Fibroblast of villous mesenchyme (primary cell): ENCODE measurements around the gene NPC1. TPM values are rescaled to one million over a fixed set of nuclear protein-coding genes. Genes with fewer than 3 reads are reported as not detected.

Experiments
- DNase-seq: peaks from one replicate; pipeline ENCODE4 v3.0.0-alpha.2; 2010; ENCODE audit warnings: low read depth
- H3K4me3 ChIP-seq: 2 replicates; pipeline ENCODE4 v1.5.1; 2011; ENCODE audit warnings: low read depth, mild to moderate bottlenecking, low read length
- CTCF ChIP-seq: IDR thresholded peaks from 2 replicates; pipeline ENCODE4 v1.5.1; 2012; ENCODE audit warnings: low read depth, mild to moderate bottlenecking, low read length; ENCODE audit not compliant: insufficient read depth
- total RNA-seq: library from RNA; depleted of rRNA; stranded (reverse); fragments of >200 nt; gene quantifications from 2 replicates; pipeline ENCODE4 v1.2.3, GENCODE V29; 2012

Gene NPC1
- 34.5 and 38.4 TPM in 2 replicates for total RNA-seq

- peak; percentile 95 for DNase-seq
- peak within 1 kb of the TSS; percentile 92 for H3K4me3 ChIP-seq
- TF ChIP-seq CTCF: peak; percentile 75
These were observed at the start of gene NPC1 for GRCh38 chr18:23586249-23587196. Gene NPC1 (minus strand): TSS chr18:23586506. CDS start chr18:23586343, 163 bp downstream.

- no peak for TF ChIP-seq CTCF
- no peak for DNase-seq
- H3K4me3 ChIP-seq: no peak overlapping the region
These were observed 49.7 kb upstream of the NPC1 start for GRCh38 chr18:23636071-23636399.

GRCh38 chr18:23635283-23636070 lies 49.2 kb upstream of the NPC1 start:
- no peak for DNase-seq
- no peak overlapping the region for H3K4me3 ChIP-seq
- TF ChIP-seq CTCF: no peak

- H3K4me3 ChIP-seq: no peak overlapping the region
- TF ChIP-seq CTCF: no peak
- no peak for DNase-seq
These were observed 48.4 kb upstream of the NPC1 start for GRCh38 chr18:23634692-23635091.

GRCh38 chr18:23632615-23633014 lies 46.3 kb upstream of the NPC1 start:
- no peak overlapping the region for H3K4me3 ChIP-seq
- TF ChIP-seq CTCF: no peak
- DNase-seq: no peak

- DNase-seq: no peak
- TF ChIP-seq CTCF: no peak
These were observed 45.4 kb upstream of the NPC1 start for GRCh38 chr18:23631746-23632145.

More at GRCh38 chr18:23631746-23632145, 45.4 kb upstream of the NPC1 start:
- no peak overlapping the region for H3K4me3 ChIP-seq
